Breast epithelium (tissue), 4 donors: ENCODE results near the gene CCDC88C. TPM values are rescaled to one million over a fixed set of nuclear protein-coding genes. Genes with fewer than 3 reads are reported as not detected.

Experiments
- DNase-seq, 2 donors: peaks; one replicate each; pipeline ENCODE4 v3.0.0-alpha.2; 2019; ENCODE audit warnings: low spot score in 2 of 2
- H3K27ac ChIP-seq, 2 donors: fragments of 200-600 bp; sonication (generic) in 1 of 2; one replicate each; pipeline ENCODE4 v1.5.1; 2016 to 2019; ENCODE audit warnings: mild to moderate bottlenecking in 1 of 2
- H3K27me3 ChIP-seq, 2 donors: fragments of 200-600 bp; sonication (generic) in 1 of 2; one replicate each; pipeline versions ENCODE4 v1.5.1 to v1.6.0; 2017 to 2019; ENCODE audit warnings: control low read depth in 1 of 2, mild to moderate bottlenecking in 1 of 2
- H3K36me3 ChIP-seq: fragments of 200-600 bp; one replicate; pipeline ENCODE4 v1.5.1; 2019
- H3K4me1 ChIP-seq, 2 donors: fragments of 200-600 bp; sonication (generic); one replicate each; pipeline ENCODE4 v1.5.1; 2016 to 2019; ENCODE audit warnings: control low read depth in 1 of 2
- H3K4me3 ChIP-seq, 3 donors: fragments of 200-600 bp; sonication (generic); 1 replicate in 2 of 3; 2 replicates in 1 of 3; pipeline ENCODE4 v1.5.1; 2016 to 2019; ENCODE audit warnings: mild to moderate bottlenecking in 3 of 3, moderate library complexity in 2 of 3
- H3K9me3 ChIP-seq, 2 donors: fragments of 200-600 bp; sonication (generic) in 1 of 2; one replicate each; pipeline ENCODE4 v1.5.1; 2016 to 2019; ENCODE audit warnings: control low read depth in 1 of 2
- POLR2A ChIP-seq: fragments of 450-650 bp; IDR thresholded peaks from one replicate; pipeline ENCODE4 v1.6.1; 2016; ENCODE audit warnings: antibody characterized with exemption, mild to moderate bottlenecking, moderate library complexity
- POLR2AphosphoS5 ChIP-seq, 3 donors: sonication (generic); formaldehyde crosslinking; IDR thresholded peaks; one replicate each; pipeline ENCODE4 v1.6.1; 2017; ENCODE audit warnings: antibody characterized with exemption in 3 of 3
- intact Hi-C: fragments of 100-400 bp; cut with DNase I; formaldehyde crosslinking; loops from one replicate; pipeline ENCODE4 v1.15.1; 2023; ENCODE audit warnings: low total_unique reads
- total RNA-seq, 3 donors: library from RNA; depleted of rRNA; stranded (reverse); fragments of >200 nt; gene quantifications; one replicate each; pipeline ENCODE4 v1.1.0, GENCODE V29; 2016
- TF ChIP-seq, protein P1 (sequence below), 3 donors: fragments of 450-650 bp; IDR thresholded peaks; one replicate each; pipeline ENCODE4 v1.5.1; 2016 to 2017; ENCODE audit warnings: antibody characterized with exemption in 3 of 3, mild to moderate bottlenecking in 3 of 3, moderate library complexity in 3 of 3

The CCDC88C gene, protein sequence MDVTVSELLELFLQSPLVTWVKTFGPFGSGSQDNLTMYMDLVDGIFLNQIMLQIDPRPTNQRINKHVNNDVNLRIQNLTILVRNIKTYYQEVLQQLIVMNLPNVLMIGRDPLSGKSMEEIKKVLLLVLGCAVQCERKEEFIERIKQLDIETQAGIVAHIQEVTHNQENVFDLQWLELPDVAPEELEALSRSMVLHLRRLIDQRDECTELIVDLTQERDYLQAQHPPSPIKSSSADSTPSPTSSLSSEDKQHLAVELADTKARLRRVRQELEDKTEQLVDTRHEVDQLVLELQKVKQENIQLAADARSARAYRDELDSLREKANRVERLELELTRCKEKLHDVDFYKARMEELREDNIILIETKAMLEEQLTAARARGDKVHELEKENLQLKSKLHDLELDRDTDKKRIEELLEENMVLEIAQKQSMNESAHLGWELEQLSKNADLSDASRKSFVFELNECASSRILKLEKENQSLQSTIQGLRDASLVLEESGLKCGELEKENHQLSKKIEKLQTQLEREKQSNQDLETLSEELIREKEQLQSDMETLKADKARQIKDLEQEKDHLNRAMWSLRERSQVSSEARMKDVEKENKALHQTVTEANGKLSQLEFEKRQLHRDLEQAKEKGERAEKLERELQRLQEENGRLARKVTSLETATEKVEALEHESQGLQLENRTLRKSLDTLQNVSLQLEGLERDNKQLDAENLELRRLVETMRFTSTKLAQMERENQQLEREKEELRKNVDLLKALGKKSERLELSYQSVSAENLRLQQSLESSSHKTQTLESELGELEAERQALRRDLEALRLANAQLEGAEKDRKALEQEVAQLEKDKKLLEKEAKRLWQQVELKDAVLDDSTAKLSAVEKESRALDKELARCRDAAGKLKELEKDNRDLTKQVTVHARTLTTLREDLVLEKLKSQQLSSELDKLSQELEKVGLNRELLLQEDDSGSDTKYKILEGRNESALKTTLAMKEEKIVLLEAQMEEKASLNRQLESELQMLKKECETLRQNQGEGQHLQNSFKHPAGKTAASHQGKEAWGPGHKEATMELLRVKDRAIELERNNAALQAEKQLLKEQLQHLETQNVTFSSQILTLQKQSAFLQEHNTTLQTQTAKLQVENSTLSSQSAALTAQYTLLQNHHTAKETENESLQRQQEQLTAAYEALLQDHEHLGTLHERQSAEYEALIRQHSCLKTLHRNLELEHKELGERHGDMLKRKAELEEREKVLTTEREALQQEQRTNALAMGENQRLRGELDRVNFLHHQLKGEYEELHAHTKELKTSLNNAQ (N-terminal part only)
- total RNA-seq = 10 to 100 TPM in 2 of 3 donors, 1 to 10 TPM in 1; 5.8 to 25.9 (median 19.3) TPM

DNA sequence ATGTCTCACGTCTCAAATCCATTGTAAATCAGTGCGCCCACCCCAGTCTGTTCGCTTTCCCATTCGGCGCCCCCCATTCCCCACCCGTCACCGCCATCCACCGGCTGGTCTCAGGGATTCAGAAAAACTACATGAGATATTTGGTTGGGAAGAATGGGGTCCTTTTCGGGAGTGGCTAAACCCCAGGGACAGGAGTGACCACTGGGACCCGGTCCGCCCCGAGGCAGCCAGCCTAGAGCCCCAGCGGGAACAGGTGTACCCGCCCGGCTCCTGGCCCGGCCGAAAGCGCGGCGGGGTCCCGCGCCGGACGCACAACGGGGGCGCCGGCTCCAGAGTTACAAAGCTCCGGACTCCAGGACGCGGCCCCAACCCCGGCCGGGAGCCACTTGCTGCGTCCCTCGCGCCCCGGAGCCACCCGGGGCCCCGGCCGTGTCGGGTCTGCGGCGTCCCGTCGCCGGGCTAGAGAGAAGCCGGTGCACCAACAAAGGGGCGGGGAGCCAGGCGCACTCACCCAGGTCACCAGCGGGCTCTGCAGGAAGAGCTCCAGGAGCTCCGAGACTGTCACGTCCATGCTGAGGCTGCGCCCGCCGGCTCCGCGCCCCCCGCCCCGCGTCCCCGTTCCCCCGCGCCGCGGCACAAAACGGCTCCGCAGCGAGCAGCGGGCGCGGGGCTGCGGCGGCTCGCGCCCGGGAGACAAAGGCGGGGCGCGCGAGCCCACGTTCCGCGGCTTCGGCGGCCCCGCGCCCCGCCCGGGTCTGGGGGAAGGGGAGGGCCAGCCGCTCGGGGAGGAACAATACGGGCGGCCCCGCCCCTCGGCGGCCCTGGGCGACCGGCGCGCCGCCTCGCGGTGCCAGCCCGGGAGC, at the start of gene CCDC88C:
Gene CCDC88C, minus strand, starts transcription at position 701 of the 863 bp plus-strand sequence. Its CDS starts 130 bp downstream, at position 571.
- Histone ChIP-seq H3K27ac (peak within 1 kb of the TSS; percentile 41 to 54), H3K27me3 (no peaks in the 10 kb centered on the region), H3K4me3 (peak within 1 kb of the TSS; percentile 52 to 75 (median 61)), H3K36me3 (no peaks in the 10 kb centered on the region), H3K4me1 (peaks cover 4% of the 10 kb centered on the region in 2 donors), H3K9me3 (no peaks in the 10 kb centered on the region)
- intact Hi-C loops = no loop called here
- DNase-seq = peak; percentile 41 to 70
- TF ChIP-seq, protein P1, sequence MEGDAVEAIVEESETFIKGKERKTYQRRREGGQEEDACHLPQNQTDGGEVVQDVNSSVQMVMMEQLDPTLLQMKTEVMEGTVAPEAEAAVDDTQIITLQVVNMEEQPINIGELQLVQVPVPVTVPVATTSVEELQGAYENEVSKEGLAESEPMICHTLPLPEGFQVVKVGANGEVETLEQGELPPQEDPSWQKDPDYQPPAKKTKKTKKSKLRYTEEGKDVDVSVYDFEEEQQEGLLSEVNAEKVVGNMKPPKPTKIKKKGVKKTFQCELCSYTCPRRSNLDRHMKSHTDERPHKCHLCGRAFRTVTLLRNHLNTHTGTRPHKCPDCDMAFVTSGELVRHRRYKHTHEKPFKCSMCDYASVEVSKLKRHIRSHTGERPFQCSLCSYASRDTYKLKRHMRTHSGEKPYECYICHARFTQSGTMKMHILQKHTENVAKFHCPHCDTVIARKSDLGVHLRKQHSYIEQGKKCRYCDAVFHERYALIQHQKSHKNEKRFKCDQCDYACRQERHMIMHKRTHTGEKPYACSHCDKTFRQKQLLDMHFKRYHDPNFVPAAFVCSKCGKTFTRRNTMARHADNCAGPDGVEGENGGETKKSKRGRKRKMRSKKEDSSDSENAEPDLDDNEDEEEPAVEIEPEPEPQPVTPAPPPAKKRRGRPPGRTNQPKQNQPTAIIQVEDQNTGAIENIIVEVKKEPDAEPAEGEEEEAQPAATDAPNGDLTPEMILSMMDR (IDR thresholded peaks at IDR 0.05) = no peak
- TF ChIP-seq POLR2AphosphoS5 (IDR thresholded peaks at IDR 0.05) = no peak
- TF ChIP-seq POLR2A = no peak

DNA sequence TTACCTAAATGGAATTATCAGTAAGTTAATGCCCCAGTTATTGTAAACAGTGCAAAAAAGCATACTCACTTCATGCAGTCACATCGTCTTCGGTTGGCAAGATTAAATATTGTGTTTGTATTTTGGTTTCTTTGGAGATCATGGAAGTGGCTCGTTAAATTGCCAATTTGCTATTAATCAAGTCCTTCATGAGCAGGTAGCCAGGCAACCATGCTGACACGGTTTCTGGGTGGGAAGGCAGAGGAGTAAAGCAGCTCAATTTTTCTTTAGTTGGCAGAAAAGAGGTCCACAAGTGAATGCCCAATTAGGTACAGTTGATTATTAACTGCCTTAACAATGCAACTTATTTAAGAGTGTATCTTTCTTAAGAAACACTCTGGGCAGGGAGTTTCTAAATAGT, 48.6 kb upstream of the CCDC88C start:
- TF ChIP-seq, protein P1 (IDR thresholded peaks at IDR 0.05) = no peak
- TF ChIP-seq POLR2A (no peak), POLR2AphosphoS5 (IDR thresholded peaks at IDR 0.05) (no peak)
- H3K9me3 ChIP-seq = no peaks in the 10 kb centered on the region
- H3K27ac ChIP-seq = no peak overlapping the region
- H3K36me3 ChIP-seq = peaks cover 8% of the 10 kb centered on the region
- no peak for DNase-seq
- no peaks in the 10 kb centered on the region for H3K27me3 ChIP-seq
- no peak overlapping the region for H3K4me3 ChIP-seq
- no peaks in the 10 kb centered on the region for H3K4me1 ChIP-seq
- intact Hi-C loops = no loop called here

DNA sequence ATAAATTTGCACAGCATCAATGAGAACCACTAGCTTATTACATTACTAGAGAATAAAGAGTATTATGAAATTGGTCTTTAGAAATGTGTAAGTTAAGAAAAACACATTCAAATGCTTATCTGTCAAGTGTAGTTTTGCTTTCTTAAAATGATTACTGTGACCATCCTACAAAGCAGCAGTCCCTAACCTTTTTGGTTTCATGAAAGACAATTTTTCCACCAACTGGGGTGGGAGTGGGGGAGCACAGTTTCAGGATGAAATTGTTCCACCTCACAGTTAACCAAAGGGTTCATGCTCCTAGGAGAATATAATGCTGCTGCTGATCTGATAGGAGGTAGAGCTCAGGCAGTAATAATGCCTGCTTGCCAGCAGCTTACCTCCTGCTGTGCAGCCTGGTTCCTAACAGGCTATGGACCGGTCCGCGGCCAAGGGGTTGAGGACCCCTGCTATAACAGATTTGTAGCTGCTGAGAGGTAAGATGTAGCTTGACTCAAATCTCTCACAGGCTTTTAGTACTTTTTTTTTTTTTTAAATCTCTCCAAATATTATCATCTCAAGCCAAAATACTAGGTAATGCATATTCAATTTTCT, 47.1 kb upstream of the CCDC88C start:
- H3K27ac ChIP-seq = no peak overlapping the region
- no peak for DNase-seq
- TF ChIP-seq POLR2AphosphoS5 (IDR thresholded peaks at IDR 0.05) (no peak), POLR2A (no peak)
- TF ChIP-seq, protein P1 (IDR thresholded peaks at IDR 0.05) = no peak
- no peaks in the 10 kb centered on the region for H3K27me3 ChIP-seq
- no peaks in the 10 kb centered on the region for H3K4me1 ChIP-seq
- H3K36me3 ChIP-seq = peaks cover 10% of the 10 kb centered on the region
- H3K9me3 ChIP-seq = no peaks in the 10 kb centered on the region
- H3K4me3 ChIP-seq = no peak overlapping the region
- intact Hi-C loops = no loop called here

DNA sequence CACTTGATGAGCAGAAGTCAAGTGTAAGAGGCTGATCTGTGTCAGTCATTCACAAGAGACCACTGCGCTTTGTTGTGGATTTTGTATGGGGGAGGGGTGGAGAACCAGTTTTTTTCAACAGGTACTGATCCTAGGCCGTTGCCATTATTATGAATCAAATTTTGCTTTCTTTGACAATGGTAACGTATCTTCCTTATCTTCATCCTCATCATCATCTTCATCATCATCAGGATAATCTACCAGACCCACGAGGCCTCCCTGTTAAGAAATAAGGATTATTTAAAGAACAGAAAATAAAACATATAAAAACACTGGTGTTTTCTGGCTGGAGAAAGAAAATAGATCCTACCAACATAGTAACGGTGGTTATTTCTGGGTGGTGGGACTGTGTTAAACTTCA, 41.0 kb upstream of the CCDC88C start:
- H3K4me1 ChIP-seq = no peaks in the 10 kb centered on the region
- no peak for DNase-seq
- intact Hi-C loops = no loop called here
- peaks cover 10% of the 10 kb centered on the region for H3K36me3 ChIP-seq
- H3K27ac ChIP-seq = no peak overlapping the region
- H3K4me3 ChIP-seq = no peak overlapping the region
- TF ChIP-seq, protein P1 (IDR thresholded peaks at IDR 0.05) = no peak
- TF ChIP-seq POLR2A (no peak), POLR2AphosphoS5 (IDR thresholded peaks at IDR 0.05) (no peak)
- no peaks in the 10 kb centered on the region for H3K27me3 ChIP-seq
- H3K9me3 ChIP-seq = no peaks in the 10 kb centered on the region
